GM19324 (cell line): ENCODE data around the gene FERMT1.
"Not testable (repeated sequence)": the region's sequence is repeated elsewhere in the genome, so short reads cannot be mapped to it uniquely, and the experiment has no call there.

Experiments used
- ATAC-seq: cut with Tn5 transposase; IDR thresholded peaks from one replicate; pipeline ENCODE4 v1.9.1; 2021; ENCODE audit warnings: mild to moderate bottlenecking, moderate library complexity; ENCODE audit not compliant: unreplicated experiment, low FRiP score

FERMT1 gene

DNA sequence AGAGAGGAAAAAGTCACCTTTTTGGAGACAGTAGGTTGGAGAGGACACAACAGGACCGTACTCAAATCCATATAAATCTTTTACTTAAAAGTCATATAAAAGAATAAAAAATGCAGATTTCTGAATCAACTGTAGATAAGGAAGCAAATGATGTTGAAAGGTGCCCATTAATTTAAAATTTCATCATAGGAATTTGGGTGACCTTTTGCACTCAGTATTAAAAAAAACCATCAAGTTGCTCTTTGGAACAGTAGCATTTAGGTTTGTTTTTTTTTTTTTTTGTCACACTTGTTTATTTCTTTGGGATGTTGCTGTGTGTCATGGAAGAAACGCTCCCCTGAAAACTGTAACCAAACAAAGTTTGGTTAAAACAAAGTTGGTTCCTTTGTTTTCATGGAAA, 48.0 kb downstream of the FERMT1 start:
- no peak for ATAC-seq

DNA sequence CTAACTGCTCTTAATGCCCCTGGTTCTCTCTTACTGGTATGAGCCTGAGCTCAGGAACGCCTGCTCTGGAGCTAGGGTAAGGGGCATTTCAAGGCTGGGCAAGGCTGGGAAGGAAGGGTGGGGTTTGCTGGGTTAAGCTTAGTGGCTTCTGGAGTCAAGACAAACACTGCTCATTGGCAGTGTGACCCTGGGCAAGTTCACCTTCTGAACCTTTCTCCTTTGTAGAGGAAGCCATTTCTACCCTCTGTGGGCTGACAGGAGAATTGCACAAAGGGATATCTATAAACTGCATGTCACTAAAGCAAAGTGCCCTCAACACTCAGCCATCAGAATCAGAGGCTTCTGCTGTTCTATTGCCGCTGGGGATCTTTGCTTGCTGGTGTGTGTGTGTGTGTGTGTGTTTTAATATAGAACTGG, 48.7 kb downstream of the FERMT1 start:
- ATAC-seq, result no peak

DNA sequence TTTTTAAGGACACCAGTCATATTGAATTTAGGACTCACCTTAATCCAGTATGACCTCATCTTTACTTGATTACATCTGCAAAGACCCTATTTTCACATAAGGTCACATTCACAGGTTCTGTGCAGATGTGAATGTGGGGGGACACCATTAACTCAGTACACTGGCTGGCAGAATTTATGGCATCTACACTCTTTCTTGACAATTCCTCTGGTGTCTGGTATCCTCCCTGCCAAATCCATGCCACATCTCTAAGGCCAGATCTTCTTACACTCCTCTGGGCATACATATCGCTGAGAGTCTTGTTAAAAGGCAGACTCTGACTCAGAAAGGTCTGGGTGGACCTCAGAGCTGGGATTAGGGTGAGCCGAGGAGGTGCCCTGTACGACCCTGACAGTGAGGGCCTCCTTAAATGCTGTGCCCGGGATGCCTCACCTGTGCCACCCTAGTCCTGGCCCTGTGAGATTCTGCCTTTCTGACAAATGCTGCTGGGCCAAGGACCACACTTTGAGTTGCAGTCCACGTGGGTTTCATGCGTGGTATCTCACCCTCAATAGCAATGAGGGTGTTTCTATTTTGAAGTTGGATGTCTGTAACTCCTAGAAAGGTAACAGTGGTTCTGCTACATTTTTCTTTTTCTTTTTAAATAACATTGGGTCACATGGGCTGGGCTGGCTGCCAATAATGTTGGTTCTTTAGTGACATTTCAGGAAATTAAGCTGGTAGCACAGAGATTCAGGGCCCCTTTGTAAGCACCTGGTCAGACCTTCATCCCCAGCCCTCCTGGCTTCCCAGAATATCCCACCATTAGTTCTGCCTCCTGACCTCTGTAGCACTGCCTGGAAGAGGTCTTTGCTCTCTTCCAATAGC, 51.8 kb downstream of the FERMT1 start:
- ATAC-seq, result no peak

DNA sequence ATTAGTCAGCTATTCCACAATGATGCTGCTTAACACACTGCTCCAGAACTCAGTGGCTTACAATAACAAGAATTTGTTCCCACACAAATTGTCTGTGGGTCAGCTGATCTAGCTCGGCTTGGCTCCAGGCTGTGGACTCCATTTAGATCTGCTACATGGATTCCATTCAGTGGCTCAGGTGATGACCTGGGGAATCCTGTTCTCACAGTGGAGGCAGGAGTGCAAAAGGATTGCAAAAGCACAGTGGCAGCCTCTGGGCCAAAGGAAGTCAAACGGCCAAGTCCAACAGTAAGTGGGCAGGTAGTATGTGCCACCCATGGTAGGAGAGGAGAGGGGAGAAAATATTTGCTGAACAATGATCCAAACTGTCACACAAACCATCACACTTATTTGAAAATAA, 53.2 kb downstream of the FERMT1 start:
- ATAC-seq, result no peak

DNA sequence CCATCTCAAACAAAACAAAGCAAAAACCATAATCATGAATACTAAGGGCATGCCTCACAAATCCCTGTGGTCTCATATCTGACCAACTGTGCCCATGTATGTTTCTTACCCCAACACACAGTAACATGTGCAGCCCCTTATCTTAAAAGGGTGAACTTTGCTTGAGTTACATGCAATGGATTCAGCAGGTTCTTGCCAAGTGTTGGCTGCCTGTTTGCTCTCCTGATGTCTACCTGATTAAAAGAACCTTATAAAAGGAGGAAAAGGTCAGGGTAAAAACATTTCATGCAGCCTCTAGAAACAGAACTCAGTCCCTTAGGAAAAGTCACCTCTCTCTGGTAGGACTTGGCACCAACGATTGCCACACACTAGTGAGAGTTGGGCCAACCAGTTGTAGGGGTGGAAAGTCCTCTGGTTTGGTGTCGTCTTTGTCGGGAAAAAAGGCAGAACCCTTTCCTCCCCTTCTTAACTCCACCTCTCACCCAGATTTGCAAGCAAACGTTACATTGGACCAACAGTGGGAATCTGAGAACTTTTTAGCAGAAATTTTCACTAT, 55.0 kb downstream of the FERMT1 start:
- ATAC-seq, result no peak

DNA sequence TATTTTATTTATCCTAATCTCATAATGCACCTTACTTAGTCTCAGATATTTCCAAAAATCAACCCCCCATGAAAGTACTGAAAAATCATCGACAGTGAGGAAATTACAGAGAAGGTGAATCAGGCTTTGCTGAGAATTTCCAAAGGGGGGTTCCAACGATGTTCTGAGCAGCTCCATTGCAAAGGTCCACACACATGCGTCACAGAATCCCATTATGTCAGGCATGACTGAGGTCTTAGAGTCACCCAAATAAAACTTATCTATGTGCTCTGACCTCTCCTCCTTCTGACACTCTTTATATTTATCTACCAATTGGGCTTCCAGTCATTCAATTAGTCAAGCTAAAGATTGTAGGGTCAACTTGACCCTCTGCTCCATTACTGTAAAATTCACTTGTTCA, 56.2 kb downstream of the FERMT1 start:
- ATAC-seq, result no peak

DNA sequence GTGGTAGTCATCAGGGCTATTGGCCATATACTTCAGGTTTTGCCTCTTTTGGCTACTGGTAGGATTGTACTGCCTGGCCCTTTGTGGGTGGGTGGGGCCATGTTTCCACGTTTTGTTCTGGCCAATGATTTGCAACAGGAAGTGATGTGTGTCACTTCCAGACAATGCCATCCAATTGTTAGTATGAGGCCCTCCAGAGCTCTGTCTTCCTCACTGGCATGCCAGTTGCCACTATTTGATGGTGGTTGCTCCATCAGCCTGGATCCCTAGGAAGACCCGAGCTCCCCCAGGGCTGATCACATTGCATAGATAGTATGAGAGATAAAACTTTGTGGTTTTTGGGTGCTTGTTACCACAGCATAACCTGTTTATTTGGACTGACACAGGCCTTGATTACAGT, 61.3 kb downstream of the FERMT1 start:
- ATAC-seq, result no peak

DNA sequence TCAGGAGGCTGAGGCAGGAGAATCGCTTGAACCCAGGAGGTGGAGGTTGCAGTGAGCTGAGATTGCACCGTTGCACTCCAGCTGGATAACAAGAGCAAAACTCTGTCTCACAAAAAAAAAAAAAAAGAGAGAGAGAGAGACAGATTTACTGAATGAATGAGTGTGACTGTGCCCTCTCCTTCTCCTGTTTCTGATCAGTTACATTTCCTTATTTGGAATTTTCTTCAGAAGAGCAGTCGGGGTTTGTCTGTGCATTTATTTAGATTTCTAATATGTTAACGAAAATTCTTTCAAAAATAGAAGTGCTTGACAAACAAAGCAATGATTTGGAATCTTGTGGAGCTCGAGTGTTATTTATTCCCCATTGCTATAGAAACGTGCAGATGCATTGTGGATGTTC, 62.6 kb downstream of the FERMT1 start:
- ATAC-seq, result no peak

DNA sequence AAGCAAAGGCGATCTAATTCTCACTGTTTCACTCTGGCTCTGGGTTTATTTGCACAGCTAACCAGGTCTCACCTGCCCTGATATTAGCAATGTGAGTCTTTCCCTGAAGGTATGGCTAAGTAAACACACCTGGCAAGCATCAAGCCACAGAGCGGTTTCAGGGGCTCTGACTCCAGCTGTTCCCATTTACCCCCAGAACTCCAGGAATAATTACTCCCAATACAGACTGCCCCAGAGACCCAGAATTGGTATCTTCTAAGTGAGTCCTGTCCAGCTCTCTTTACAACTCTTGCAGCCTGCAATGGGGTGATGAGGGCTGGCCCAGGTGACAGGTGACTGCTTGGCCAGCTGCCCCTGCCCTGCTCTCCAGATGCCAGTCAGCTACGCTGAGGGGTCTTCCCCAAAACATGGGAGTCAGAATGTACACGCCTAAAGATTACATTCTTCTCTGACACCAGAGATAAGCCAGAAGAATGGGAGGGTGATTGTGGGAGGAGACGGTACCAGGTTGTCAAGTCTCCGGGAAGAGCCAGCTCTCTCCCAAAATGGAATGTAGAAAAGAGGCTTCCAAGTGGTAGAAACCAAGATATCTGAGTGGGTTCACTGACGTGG, 64.0 kb downstream of the FERMT1 start:
- no peak for ATAC-seq

DNA sequence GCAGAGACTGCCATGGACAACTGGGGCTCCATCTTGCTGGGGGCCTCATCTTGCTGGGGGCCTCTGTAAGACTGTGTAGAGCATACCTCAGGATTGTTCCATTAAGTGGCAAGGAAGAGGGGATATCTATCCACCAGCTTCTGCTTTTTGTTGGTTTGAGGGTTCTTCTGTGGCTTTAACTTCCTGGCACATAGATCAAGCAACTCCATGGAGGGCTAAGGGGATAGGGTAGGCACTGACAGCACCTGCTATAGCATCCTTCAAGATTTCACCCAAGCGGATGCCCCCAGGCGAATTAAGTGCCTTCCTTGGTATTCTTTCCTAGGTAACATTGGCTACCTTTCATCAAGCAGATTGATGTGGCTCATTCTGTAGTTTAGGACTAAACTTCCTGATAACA, 65.1 kb downstream of the FERMT1 start:
- no peak for ATAC-seq

DNA sequence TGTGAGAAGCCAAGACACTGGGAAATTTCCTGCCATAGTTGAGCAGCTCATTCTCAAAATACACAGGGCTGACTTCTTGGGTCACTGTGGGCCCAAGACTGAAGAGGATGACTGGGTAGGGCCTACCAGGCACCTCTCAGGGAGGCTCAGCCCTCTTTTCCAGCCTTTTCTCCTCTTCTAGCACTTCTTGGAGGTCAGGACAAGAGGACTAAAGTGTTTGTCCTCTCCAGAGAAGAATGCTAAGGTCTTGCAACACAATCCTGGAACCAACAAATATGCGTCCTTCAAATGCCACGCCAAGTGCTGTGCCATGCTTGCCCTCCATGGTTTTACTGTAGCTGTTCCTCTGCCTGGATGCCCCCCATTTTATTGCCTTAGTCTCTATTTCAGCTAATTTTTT, 65.7 kb downstream of the FERMT1 start:
- no peak for ATAC-seq

DNA sequence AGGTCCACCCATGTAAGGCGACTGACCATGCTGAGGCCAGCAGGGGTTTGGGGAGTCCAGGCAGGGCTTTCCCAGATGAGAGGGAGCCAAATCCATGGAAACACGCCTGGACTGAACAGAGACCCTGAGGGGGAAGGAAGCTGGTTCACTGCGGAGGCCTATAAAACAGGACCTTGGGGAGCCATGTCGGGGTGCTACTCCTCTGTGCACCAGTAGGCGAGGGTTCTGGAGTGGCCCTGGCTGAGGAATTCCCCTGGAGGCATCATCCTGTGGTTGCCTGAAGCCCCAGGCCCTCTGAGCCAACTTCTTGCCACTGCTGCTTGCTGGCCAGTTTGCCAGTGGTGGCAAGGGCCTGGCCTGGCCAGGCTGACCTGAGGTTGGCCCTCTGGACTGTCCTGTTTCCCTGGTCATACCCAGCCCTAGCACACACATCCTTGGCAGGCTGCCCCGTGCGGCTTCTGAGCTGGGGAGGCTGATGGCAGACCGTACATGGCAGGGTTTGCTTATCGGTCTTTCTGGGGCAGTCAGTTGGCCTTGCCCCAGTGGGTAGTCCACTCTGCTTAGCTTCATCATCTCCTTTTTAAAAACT, 66.8 kb downstream of the FERMT1 start:
- no peak for ATAC-seq

DNA sequence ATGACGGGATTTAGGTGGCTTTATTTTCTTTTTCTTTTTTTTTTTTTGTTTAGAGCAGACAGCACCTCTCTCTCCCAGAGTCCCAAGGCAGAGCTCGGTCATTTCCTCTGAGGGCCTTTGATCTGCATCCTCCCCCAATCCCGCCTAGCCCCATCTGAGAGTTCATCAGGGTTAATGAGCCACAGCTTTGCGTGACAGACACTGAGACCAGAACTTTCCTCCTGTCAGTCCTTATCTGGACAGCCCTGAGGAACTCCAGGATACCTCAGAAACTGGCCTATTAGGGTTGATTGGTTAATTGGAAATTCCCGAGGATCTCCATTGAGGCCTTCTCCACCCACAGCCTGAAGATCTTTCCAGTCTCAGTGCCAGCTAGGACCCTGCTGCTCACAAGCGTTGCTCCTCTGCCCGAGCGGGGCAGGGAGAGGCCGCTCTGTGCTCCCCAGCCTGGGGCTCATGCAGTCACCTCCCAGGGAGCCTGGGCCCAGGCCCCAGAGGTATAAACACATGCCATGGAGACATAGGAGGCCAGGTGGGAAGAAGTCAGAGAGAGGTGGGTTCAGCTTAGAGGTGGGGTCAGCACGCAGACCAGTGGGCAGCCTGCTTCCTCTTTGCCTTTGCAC, 67.6 kb downstream of the FERMT1 start:
- no peak for ATAC-seq

DNA sequence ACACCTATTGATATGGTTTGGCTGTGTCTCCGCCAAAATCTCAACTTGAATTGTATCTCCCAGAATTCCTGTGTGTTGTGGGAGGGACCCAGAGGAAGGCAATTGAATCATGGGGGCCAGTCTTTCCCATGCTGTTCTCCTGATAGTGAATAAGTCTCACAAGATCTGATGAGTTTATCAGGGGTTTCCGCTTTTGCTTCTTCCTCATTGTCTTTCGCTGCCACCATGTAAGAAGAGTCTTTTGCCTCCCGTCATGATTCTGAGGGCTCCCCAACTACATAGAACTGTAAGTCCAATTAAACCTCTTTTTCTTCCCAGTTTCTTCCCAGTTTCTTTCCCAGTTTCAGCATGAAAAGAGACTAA, 68.2 kb downstream of the FERMT1 start:
- not testable (repeated sequence) for ATAC-seq

DNA sequence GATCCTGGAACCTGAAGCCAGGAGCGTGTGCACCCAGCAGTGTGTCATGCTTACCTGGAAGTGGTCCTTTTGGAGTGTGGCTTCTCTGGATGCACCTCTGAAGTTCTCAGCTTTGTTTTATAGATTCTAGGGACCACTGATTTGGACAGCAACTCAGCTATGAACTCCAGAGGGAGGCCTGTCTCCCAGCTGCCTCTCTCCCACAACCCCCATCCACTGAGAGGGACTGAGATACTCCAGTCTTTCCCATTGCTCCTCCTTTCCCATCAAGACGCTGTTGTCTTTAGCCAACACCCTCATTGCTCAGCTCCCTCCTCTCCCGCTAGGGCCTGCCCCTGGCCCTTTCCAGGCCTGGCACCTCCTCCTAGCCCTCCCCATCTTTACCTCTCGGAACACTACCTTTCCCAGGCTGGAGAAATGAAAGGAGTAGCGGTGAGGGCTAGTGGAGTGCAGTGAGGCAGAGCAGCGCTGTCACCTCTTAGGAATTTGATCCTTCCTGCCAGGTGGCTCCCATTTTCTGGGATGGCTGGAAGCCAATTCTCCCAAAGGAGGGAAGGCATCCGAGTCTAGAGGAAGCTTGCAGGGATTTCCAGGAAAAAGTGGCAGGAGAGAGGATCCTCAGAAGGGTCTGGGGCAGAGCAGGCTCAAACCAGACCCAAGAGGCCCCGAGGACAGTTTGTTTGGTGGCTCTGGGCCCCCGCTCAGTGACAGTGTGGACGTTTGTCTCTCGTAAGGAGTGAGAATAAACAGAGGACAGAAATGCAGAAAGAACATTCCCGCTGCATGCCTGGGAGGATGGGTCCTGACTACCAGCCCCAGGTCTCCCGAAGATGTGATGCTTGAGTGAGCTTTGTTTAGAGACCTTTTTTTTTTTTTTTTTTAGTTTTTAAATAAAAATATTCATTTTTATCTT, 68.8 kb downstream of the FERMT1 start, which contains the start of gene LRRN4:
TSS of gene LRRN4 (minus strand) at position 285 of the 913 bp plus-strand sequence. CDS start 1,261 bp downstream, outside the sequence.
- ATAC-seq, result no peak

DNA sequence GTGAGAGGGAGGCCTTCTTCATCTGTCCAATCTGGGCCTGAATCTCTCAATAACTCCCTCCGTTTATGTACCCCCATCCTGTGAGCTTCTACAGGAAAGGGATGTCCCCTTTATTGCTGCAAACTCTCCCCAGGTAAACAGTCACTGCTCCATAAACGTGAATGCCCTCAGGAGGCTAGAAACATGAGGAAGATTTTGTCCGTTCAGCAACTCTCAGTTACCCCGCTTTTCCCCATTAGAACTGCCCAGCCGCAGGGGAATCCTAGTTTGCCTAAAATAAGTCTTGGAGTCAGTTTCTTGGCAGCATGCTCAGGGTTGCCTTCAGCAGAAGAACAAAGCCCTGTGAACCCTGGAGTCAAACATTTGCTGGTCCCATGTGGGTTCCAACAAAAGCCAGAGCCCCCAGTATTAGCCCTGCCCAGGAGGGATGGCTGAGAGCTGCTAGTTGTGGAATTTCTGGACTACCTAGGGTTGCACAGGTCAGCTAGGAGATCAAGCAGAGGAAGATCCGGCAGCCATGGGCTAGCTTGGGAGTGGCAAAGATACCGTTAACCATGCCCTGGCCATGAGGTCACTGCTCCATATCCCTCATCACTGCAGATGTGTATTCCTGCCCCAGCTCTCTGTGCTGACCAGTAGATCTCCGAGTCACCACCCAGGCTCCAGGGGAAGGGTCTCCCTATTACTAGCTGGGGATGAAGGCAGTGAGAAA, 69.6 kb downstream of the FERMT1 start:
- no peak for ATAC-seq

DNA sequence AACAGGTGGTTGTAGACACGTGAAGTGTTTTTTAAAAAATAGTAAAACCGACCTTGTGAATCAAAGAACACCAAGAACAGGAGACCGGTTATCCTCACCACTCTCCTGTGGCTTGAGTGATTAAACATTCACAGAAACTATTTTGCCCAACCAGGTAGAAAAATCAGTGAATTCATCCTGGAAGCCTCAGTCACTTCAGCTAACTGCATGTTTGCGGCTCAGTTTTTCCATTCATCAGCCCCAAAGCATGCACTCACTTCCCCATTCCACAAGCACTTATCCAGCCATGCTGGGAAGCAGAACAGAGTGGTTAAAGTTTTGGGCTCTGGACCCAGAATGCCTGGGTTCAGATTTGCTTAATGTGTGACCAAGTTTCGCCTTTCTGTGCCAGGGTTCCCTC, 71.3 kb downstream of the FERMT1 start:
- no peak for ATAC-seq

DNA sequence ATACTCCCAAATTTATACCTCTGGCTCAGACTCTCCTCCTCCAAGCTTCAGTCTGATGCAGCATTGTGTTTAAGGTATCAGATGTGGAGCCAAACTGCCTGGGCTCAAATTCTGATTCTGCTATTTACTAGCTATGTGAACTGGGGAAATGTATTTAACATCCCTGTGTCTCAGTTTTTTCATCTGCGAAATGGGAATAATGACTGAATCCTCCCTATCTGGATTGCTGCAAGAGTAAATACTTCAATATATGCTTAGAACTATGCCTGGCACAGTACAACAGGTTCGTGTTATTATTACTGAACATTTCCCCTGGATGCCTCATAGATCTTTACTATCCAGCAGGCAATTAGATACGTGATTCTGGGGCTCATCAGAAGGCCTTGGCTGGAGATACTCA, 74.4 kb downstream of the FERMT1 start:
- ATAC-seq, result no peak

DNA sequence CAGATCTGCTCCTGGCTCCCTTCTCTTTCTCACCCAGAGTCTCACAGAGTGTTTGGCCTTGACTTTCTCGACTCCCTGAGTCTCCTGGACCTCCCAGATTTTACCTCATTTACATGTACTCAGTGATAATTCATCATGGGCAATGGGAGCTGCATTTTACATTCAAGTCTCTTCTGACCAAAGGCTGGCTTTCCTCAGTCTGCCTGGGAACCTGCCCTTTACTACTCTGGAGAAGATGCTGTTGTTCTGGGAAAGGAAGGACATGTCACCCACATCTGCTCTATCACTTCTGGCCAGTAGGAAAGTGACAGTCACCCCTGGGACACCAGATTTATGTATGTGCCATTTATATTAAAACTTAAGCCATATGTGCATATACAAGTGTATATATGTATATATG, 76.4 kb downstream of the FERMT1 start:
- no peak for ATAC-seq
